Colonic mucosa (tissue), 4 donors: ENCODE measurements around the gene MSI2. TPM values are rescaled to one million over a fixed set of nuclear protein-coding genes. Genes with fewer than 3 reads are reported as not detected.

Source experiments
- DNase-seq: peaks from one replicate; pipeline ENCODE4 v3.0.0-alpha.2; 2020
- H3K27ac ChIP-seq: fragments of 200-600 bp; one replicate; pipeline ENCODE4 v1.8.0; 2021
- H3K27me3 ChIP-seq: fragments of 200-600 bp; one replicate; pipeline ENCODE4 v1.8.0; 2021
- H3K36me3 ChIP-seq: fragments of 200-600 bp; one replicate; pipeline ENCODE4 v1.8.0; 2021
- H3K4me1 ChIP-seq: fragments of 200-600 bp; one replicate; pipeline ENCODE4 v1.8.0; 2021; ENCODE audit warnings: mild to moderate bottlenecking
- H3K4me3 ChIP-seq: fragments of 200-600 bp; one replicate; pipeline ENCODE4 v1.8.0; 2021
- H3K9ac ChIP-seq, 2 donors: one replicate each; pipeline ENCODE4 v1.7.0; 2013; ENCODE audit warnings: control low read depth in 2 of 2, low read depth in 2 of 2, low read length in 2 of 2
- H3K9me3 ChIP-seq: fragments of 200-600 bp; one replicate; pipeline ENCODE4 v1.8.0; 2021
- CTCF ChIP-seq: fragments of 200-600 bp; IDR thresholded peaks from one replicate; pipeline ENCODE4 v1.8.0; 2022; ENCODE audit warnings: antibody characterized with exemption, mild to moderate bottlenecking
- intact Hi-C: fragments of 100-400 bp; cut with DNase I; formaldehyde crosslinking; loops from one replicate; pipeline ENCODE4 v1.14.1; 2022
- total RNA-seq, 2 donors: library from RNA; stranded (reverse); fragmentation: NEBNext Ultra II Directional in 1 of 2; extraction: Animal tissue kit (Norgen Biotek cat#: 25700) in 1 of 2; gene quantifications; one replicate each; pipeline ENCODE4 v1.2.1, GENCODE V29; 2021
- donor health status: healthy.
- donor health status: DM: no; HTN: no; CAD: no.
- donor health status: DM: no; HTN: no; CAD: no.

MSI2 gene
- total RNA-seq, 2 donors from 2014 or later: 61.6 to 75.4 TPM

GRCh38 chr17:57539529-57540301 is 283.4 kb downstream of the MSI2 start:
- Histone ChIP-seq H3K4me1 (no peaks in the 10 kb centered on the region), H3K36me3 (no peaks in the 10 kb centered on the region), H3K27me3 (no peaks in the 10 kb centered on the region), H3K9ac (no peak overlapping the region), H3K4me3 (no peak overlapping the region), H3K9me3 (no peaks in the 10 kb centered on the region), H3K27ac (no peak overlapping the region)
- intact Hi-C loops: no loop called here
- no peak for TF ChIP-seq CTCF
- DNase-seq: no peak

- intact Hi-C loops: no loop called here
- H3K27me3 ChIP-seq: no peaks in the 10 kb centered on the region
- H3K9ac ChIP-seq: no peak overlapping the region
- no peak for DNase-seq
- no peaks in the 10 kb centered on the region for H3K36me3 ChIP-seq
- no peak overlapping the region for H3K27ac ChIP-seq
- H3K4me1 ChIP-seq: no peaks in the 10 kb centered on the region
- no peak for TF ChIP-seq CTCF
- no peak overlapping the region for H3K4me3 ChIP-seq
- H3K9me3 ChIP-seq: no peaks in the 10 kb centered on the region
These were observed 284.3 kb downstream of the MSI2 start for GRCh38 chr17:57540596-57540995.

- DNase-seq: no peak
- H3K9ac ChIP-seq: no peak overlapping the region
- TF ChIP-seq CTCF: no peak
- intact Hi-C loops: no loop called here
- H3K9me3 ChIP-seq: no peaks in the 10 kb centered on the region
- no peaks in the 10 kb centered on the region for H3K36me3 ChIP-seq
- H3K27ac ChIP-seq: no peak overlapping the region
- no peaks in the 10 kb centered on the region for H3K27me3 ChIP-seq
- H3K4me1 ChIP-seq: no peaks in the 10 kb centered on the region
- H3K4me3 ChIP-seq: no peak overlapping the region
These were observed 284.7 kb downstream of the MSI2 start for GRCh38 chr17:57541049-57541448.

GRCh38 chr17:57541472-57542394 is 285.4 kb downstream of the MSI2 start:
- TF ChIP-seq CTCF: no peak
- no peaks in the 10 kb centered on the region for H3K4me1 ChIP-seq
- intact Hi-C loops: no loop called here

GRCh38 chr17:57542510-57542909 is 286.2 kb downstream of the MSI2 start:
- DNase-seq: no peak
- no peak overlapping the region for H3K4me3 ChIP-seq
- H3K9me3 ChIP-seq: no peaks in the 10 kb centered on the region
- TF ChIP-seq CTCF: no peak
- no peaks in the 10 kb centered on the region for H3K4me1 ChIP-seq
- H3K27ac ChIP-seq: no peak overlapping the region
- no peaks in the 10 kb centered on the region for H3K27me3 ChIP-seq
- no peaks in the 10 kb centered on the region for H3K36me3 ChIP-seq
- intact Hi-C loops: no loop called here
- H3K9ac ChIP-seq: no peak overlapping the region

More at GRCh38 chr17:57541472-57542394, 285.4 kb downstream of the MSI2 start:
- Histone ChIP-seq H3K27ac (no peak overlapping the region), H3K4me3 (no peak overlapping the region), H3K9me3 (no peaks in the 10 kb centered on the region), H3K27me3 (no peaks in the 10 kb centered on the region), H3K9ac (no peak overlapping the region), H3K36me3 (no peaks in the 10 kb centered on the region)
- no peak for DNase-seq
